GM19035 (cell line): Measurements from ENCODE around the gene CCS.
"Not testable (repeated sequence)": the region's sequence is repeated elsewhere in the genome, so short reads cannot be mapped to it uniquely, and the experiment has no call there.

ENCODE experiments used
- ATAC-seq: cut with Tn5 transposase; IDR thresholded peaks from one replicate; pipeline ENCODE4 v1.9.1; 2021; ENCODE audit not compliant: unreplicated experiment

The CCS gene

GRCh38 chr11:66625041-66625751 lies 32.2 kb downstream of the CCS start:
- no peak for ATAC-seq

GRCh38 chr11:66625752-66626149 lies 32.8 kb downstream of the CCS start:
- no peak for ATAC-seq

- no peak for ATAC-seq
Measured at GRCh38 chr11:66626382-66626781, 33.4 kb downstream of the CCS start.

- ATAC-seq, result no peak
Measured at GRCh38 chr11:66626926-66627325, 33.9 kb downstream of the CCS start.

GRCh38 chr11:66628061-66628603 lies 35.1 kb downstream of the CCS start:
- no peak for ATAC-seq

GRCh38 chr11:66629356-66629755 lies 36.4 kb downstream of the CCS start:
- no peak for ATAC-seq

GRCh38 chr11:66631883-66632282 lies 38.9 kb downstream of the CCS start:
- no peak for ATAC-seq

- ATAC-seq, result no peak
Measured at GRCh38 chr11:66632952-66633351, 40.0 kb downstream of the CCS start.

GRCh38 chr11:66636411-66636810 lies 43.4 kb downstream of the CCS start:
- no peak for ATAC-seq

- ATAC-seq, result no peak
Measured at GRCh38 chr11:66637557-66638176, 44.7 kb downstream of the CCS start.

- peak; percentile 96 for ATAC-seq
Measured at GRCh38 chr11:66638177-66639065, 45.4 kb downstream of the CCS start, which contains the start of gene RBM4. RBM4 (plus strand) TSS chr11:66638703; CDS start chr11:66639712, 1,009 bp downstream.

- no peak for ATAC-seq
Measured at GRCh38 chr11:66639066-66639813, 46.3 kb downstream of the CCS start.

- not testable (repeated sequence) for ATAC-seq
Measured at GRCh38 chr11:66639814-66640340, 46.9 kb downstream of the CCS start.

GRCh38 chr11:66641834-66642233 lies 48.8 kb downstream of the CCS start:
- no peak for ATAC-seq

GRCh38 chr11:66643745-66644437 lies 50.9 kb downstream of the CCS start:
- ATAC-seq, result no peak

GRCh38 chr11:66646828-66647227 lies 53.8 kb downstream of the CCS start:
- no peak for ATAC-seq

GRCh38 chr11:66649903-66650302 lies 56.9 kb downstream of the CCS start:
- ATAC-seq, result no peak

GRCh38 chr11:66651016-66651415 lies 58.0 kb downstream of the CCS start:
- no peak for ATAC-seq

GRCh38 chr11:66652651-66653050 lies 59.7 kb downstream of the CCS start:
- ATAC-seq, result no peak

- no peak for ATAC-seq
Measured at GRCh38 chr11:66653123-66653522, 60.1 kb downstream of the CCS start.
